K562 (cell line): Measurements from ENCODE around the gene PSMB7. TPM values are rescaled to one million over a fixed set of nuclear protein-coding genes. Genes with fewer than 3 reads are reported as not detected.

Experiments
- ATAC-seq: fragments of 200-7000 bp; cut with Tn5 transposase; 3 replicates; pipeline ENCODE4 v1.9.1; 2020; ENCODE audit warnings: moderate library complexity
- BruUV-seq: library from RNA; stranded (reverse); fragments of 400-500 nt; replicated peaks from 2 replicates; lab custom pipeline; 2021; lab: Mats Ljungman, UMichigan
- CTCF ChIA-PET: fragments of 300-600 bp; formaldehyde crosslinking; extraction: SDS; loops from one replicate; lab custom pipeline; 2021; ENCODE audit warnings: low intra/inter-chr PET ratio; lab: Yijun Ruan, JAX
- POLR2A ChIA-PET: fragments of 300-600, 350-650 bp; sonication (Branson Sonifier 250); formaldehyde crosslinking; extraction: SDS; loops from one replicate; lab custom pipeline; 2021; ENCODE audit warnings: antibody characterized with exemption, inconsistent platforms; lab: Yijun Ruan, JAX
- DNase-seq, 4 experiments: peaks; one replicate each; pipeline versions ENCODE4 v3.0.0 to v3.0.0-alpha.2; 2011 to 2018; ENCODE audit warnings: low spot score in 3 of 4, mixed read lengths in 3 of 4; ENCODE audit errors: extremely low read depth in 1 of 4
- FAIRE-seq: peaks from 2 replicates; lab custom pipeline; 2011; peaks lifted over from hg19 to GRCh38; lab: Jason Lieb, UNC
- H2AFZ ChIP-seq: 2 replicates; pipeline ENCODE4 v1.6.0; 2011; ENCODE audit warnings: low read depth, low read length, control low read depth, inconsistent platforms
- H3K27ac ChIP-seq: fragments of 200-600 bp; 3 replicates; pipeline ENCODE4 v1.8.0; 2011; ENCODE audit warnings: low read depth, mild to moderate bottlenecking, control low read depth, inconsistent platforms, low read length, moderate library complexity, mixed read lengths; ENCODE audit errors: extremely low read depth
- H3K27me3 ChIP-seq, 2 experiments: fragments of 300-600 bp in 1 of 2; 2 replicates in 1 of 2; 3 replicates in 1 of 2; pipeline versions ENCODE4 v1.6.0 to v1.8.0; 2011; ENCODE audit warnings: inconsistent platforms in 2 of 2, low read length in 2 of 2, mild to moderate bottlenecking in 1 of 2, mixed read lengths in 1 of 2, moderate library complexity in 1 of 2; ENCODE audit not compliant: control insufficient read depth in 2 of 2, insufficient read depth in 2 of 2
- H3K36me3 ChIP-seq: fragments of 300-600 bp; 3 replicates; pipeline ENCODE4 v1.8.0; 2011; ENCODE audit warnings: mild to moderate bottlenecking, low read length, inconsistent platforms; ENCODE audit not compliant: control insufficient read depth, insufficient read depth
- H3K4me1 ChIP-seq, 2 experiments: fragments of 200-600 bp in 1 of 2; replicated peaks in 1 of 2; 2 replicates in 1 of 2; 3 replicates in 1 of 2; pipeline versions ENCODE4 v1.5.1 to v1.8.0; 2011; ENCODE audit warnings: inconsistent platforms in 2 of 2, low read length in 2 of 2, mild to moderate bottlenecking in 1 of 2, mixed read lengths in 1 of 2, moderate library complexity in 1 of 2; ENCODE audit not compliant: control insufficient read depth in 2 of 2, insufficient read depth in 2 of 2
- H3K4me2 ChIP-seq: 2 replicates; pipeline ENCODE4 v1.6.1; 2011; ENCODE audit warnings: low read length, control low read depth, inconsistent platforms, mixed read lengths; ENCODE audit not compliant: insufficient read depth
- H3K4me3 ChIP-seq: fragments of 200-600 bp; sonication (generic), shearing (Covaris generic); 2 replicates; pipeline ENCODE4 v1.5.1; 2016; ENCODE audit warnings: control low read depth, inconsistent platforms
- H3K79me2 ChIP-seq: fragments of 200-600 bp; 3 replicates; pipeline ENCODE4 v1.8.0; 2011; ENCODE audit warnings: low read length, inconsistent platforms; ENCODE audit not compliant: control insufficient read depth, insufficient read depth
- H3K9ac ChIP-seq, 2 experiments: 2 replicates each; pipeline versions ENCODE4 v1.6.0 to v1.6.1; 2011; ENCODE audit warnings: low read depth in 2 of 2, low read length in 2 of 2, control low read depth in 1 of 2, inconsistent platforms in 1 of 2, mild to moderate bottlenecking in 1 of 2, mixed read lengths in 1 of 2; ENCODE audit not compliant: insufficient read depth in 1 of 2
- H3K9me1 ChIP-seq: one replicate; pipeline ENCODE4 v1.6.0; 2011; ENCODE audit warnings: inconsistent platforms, mild to moderate bottlenecking, low read length, moderate library complexity; ENCODE audit not compliant: control insufficient read depth, insufficient read depth
- H3K9me3 ChIP-seq: replicated peaks from 2 replicates; pipeline ENCODE4 v1.5.1; 2011; ENCODE audit warnings: low read depth, low read length, inconsistent platforms; ENCODE audit not compliant: control insufficient read depth, insufficient read depth
- H4K20me1 ChIP-seq: replicated peaks from 2 replicates; pipeline ENCODE4 v1.6.1; 2011; ENCODE audit warnings: low read length, inconsistent platforms, mixed read lengths; ENCODE audit not compliant: control insufficient read depth, insufficient read depth
- SUPT5H ChIP-seq: fragments of 450-650 bp; IDR thresholded peaks from 2 replicates; pipeline ENCODE4 v1.6.1; 2016
- TAF9B ChIP-seq: fragments of 450-650 bp; IDR thresholded peaks from 2 replicates; pipeline ENCODE4 v1.6.1; 2018; ENCODE audit warnings: mild to moderate bottlenecking; ENCODE audit not compliant: partially characterized antibody
- ZBTB33 ChIP-seq: sonication (generic); formaldehyde crosslinking; IDR thresholded peaks from 2 replicates; pipeline ENCODE4 v1.8.1; 2023; ENCODE audit warnings: mild to moderate bottlenecking, missing genetic modification reagents
- ZFP1 ChIP-seq: fragments of 450-650 bp; formaldehyde crosslinking; IDR thresholded peaks from 2 replicates; pipeline ENCODE4 v1.4.0; 2020; ENCODE audit warnings: mild to moderate bottlenecking, mixed read lengths
- ZNF274 ChIP-seq: IDR thresholded peaks from 2 replicates; pipeline ENCODE4 v1.6.1; 2011; ENCODE audit warnings: low read depth, mild to moderate bottlenecking, low read length, moderate library complexity, borderline replicate concordance
- WGBS: fragments of 100-300 bp; shearing (Covaris generic); methylation state at CpG from one replicate; pipeline ENCODE4 v1.1.6; 2016; ENCODE audit warnings: low coverage, mixed read lengths; ENCODE audit not compliant: insufficient coverage; ENCODE audit errors: missing lambda C conversion rate; 5-methylcytosine and 5-hydroxymethylcytosine counted together
- in situ Hi-C: fragments of 300-500 bp; cut with MboI; formaldehyde crosslinking; loops from 4 replicates; pipeline ENCODE4 v1.15.0; 2018; ENCODE audit warnings: inconsistent platforms, mixed read lengths
- intact Hi-C: fragments of 100-400 bp; cut with micrococcal nuclease; formaldehyde crosslinking; loops from 2 replicates; pipeline ENCODE4 v1.14.2; 2022
- polyA plus RNA-seq, 8 experiments: library from polyadenylated mRNA; depleted of rRNA in 4 of 8; stranded (reverse) in 5 of 8; unstranded in 3 of 8; fragments of >200 nt; fragmentation: Nextera tagmentation in 2 of 8; fragmentation: Illumina TruSeq in 1 of 8; extraction: Ambion mirVana in 2 of 8; extraction: Trizol in 1 of 8; gene quantifications; 2 replicates each; pipeline versions ENCODE4 v1.2.1 to v1.2.3, GENCODE V29; 2011 to 2014; ENCODE audit warnings: inconsistent platforms in 1 of 8, missing spikeins in 1 of 8
- total RNA-seq, 7 experiments: library from RNA; depleted of rRNA in 6 of 7; stranded (reverse); fragments of >200 nt in 6 of 7; fragmentation: Illumina TruSeq in 2 of 7; extraction: Trizol in 2 of 7; gene quantifications; 2 replicates each; pipeline versions ENCODE4 v1.2.1 to v1.2.3, GENCODE V29; 2011 to 2021; ENCODE audit warnings: low replicate concordance in 1 of 7

PSMB7 gene
- total and polyA plus RNA-seq, 9 of the 15 experiments (the other 6 are each of a cell fraction or from before 2014, with no cell fraction given): 321 to 978 (median 407) TPM

GRCh38 chr9:124332361-124333202 is 82.7 kb downstream of the PSMB7 start:
- POLR2A ChIA-PET: interaction anchor here (0.7 to 1.0 kb wide), 3 partner anchors 10 to 72 kb away, joined by 3 to 4 read pairs (median 3); no protein-coding TSS in a partner anchor

More at GRCh38 chr9:124332361-124333202, 82.7 kb downstream of the PSMB7 start:
- CTCF ChIA-PET: no interaction called here
- Histone ChIP-seq H3K9me3 (no peaks in the 10 kb centered on the region), H3K4me2 (no peak overlapping the region), H3K27me3 (no peaks in the 10 kb centered on the region), H2AFZ (no peak overlapping the region), H3K27ac (no peak overlapping the region), H3K9me1 (no peaks in the 10 kb centered on the region), H4K20me1 (no peaks in the 10 kb centered on the region), H3K79me2 (no peaks in the 10 kb centered on the region), H3K36me3 (no peaks in the 10 kb centered on the region; the same call in 2 of the 3 replicates), H3K4me1 (peaks cover 0 to 5% of the 10 kb centered on the region in 2 experiments; a peak in 1 of 5 replicates), H3K9ac (no peak overlapping the region), H3K4me3 (no peak overlapping the region)
- TF ChIP-seq SUPT5H: no peak
- TF ChIP-seq TAF9B: no peak
- no peak for TF ChIP-seq ZNF274
- TF ChIP-seq ZFP1 (CRISPR knock-in tag): no peak
- TF ChIP-seq ZBTB33 (CRISPR knock-in tag): no peak
- WGBS: 38% methylated on average over 22 of the region's 28 CpGs
- in situ Hi-C loops (no loop called here), intact Hi-C loops (no loop called here)
- no TSS peak for BruUV-seq
- ATAC-seq (no peak), DNase-seq (no peak), FAIRE-seq (no peak)
